HG03280 (cell line): ENCODE results near the gene VSTM2B.

ENCODE experiments used
- ATAC-seq: cut with Tn5 transposase; IDR thresholded peaks from one replicate; pipeline ENCODE4 v1.9.1; 2021; ENCODE audit warnings: mild to moderate bottlenecking, moderate library complexity; ENCODE audit not compliant: unreplicated experiment

VSTM2B gene

GRCh38 chr19:29587059-29587458 lies 61.3 kb downstream of the VSTM2B start:
- ATAC-seq, result no peak

DNA sequence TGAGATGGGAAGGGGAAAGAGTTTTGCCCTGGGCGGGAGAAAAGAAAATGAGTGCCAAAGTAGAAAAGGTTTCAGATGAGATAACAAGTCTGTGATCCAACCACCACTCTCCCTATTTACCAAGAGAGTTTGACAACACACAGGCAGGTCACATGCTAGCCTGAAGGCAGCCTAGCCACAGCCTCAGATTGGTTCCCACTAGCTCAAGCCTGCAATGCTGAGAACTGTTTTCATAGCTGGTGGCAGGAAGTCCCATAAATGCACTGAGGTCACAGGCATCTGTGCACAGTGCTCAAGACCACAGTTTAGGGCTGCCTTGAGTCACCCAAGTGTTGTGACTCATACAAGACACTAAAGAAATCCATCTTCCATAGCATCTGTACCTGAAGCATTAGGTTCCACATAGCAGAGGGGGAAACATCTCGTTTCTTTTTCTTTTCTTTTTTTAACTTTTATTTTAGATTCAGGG lies 61.8 kb downstream of the VSTM2B start:
- ATAC-seq, result peak; percentile 82

DNA sequence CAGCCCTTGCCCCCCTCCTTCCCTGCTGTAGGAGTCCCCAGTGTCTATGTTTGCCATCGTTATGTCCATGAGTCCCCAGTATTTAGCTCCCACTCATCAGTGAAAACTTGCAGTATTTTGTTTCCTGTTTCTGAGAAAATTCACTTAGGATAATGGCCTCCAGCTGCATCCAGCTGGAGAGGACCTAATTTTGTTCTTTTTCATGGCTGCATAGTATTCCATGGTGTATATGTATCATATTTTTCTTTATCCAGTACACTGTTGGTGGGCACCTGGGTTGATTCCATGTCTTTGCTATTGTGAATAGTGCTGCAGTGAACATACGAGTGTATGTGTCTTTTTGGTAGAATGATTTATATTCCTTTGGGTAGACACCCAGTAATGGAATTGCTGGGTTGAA lies 62.3 kb downstream of the VSTM2B start:
- no peak for ATAC-seq

- no peak for ATAC-seq
Observed at GRCh38 chr19:29590278-29590677, 64.5 kb downstream of the VSTM2B start.

GRCh38 chr19:29591670-29592069 lies 65.9 kb downstream of the VSTM2B start:
- ATAC-seq, result no peak

DNA sequence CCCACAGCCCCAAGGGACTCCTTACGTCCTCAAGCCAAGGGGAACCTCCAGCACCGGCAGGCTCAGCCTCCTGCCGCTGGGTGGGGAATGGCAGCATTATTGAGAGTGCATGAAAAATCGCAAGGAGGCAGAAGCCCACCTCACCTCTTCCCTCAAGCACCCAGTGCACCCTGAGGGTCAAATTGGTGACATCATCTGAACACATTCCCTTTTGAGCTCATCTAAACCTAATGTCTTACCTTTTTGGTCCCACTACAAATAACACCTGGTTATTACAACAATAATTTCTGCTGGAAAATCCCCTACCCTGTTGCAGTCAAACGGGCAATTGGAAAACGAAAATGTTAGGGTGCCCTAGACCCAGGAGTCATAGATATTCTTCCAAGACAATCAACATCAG lies 68.1 kb downstream of the VSTM2B start:
- no peak for ATAC-seq

DNA sequence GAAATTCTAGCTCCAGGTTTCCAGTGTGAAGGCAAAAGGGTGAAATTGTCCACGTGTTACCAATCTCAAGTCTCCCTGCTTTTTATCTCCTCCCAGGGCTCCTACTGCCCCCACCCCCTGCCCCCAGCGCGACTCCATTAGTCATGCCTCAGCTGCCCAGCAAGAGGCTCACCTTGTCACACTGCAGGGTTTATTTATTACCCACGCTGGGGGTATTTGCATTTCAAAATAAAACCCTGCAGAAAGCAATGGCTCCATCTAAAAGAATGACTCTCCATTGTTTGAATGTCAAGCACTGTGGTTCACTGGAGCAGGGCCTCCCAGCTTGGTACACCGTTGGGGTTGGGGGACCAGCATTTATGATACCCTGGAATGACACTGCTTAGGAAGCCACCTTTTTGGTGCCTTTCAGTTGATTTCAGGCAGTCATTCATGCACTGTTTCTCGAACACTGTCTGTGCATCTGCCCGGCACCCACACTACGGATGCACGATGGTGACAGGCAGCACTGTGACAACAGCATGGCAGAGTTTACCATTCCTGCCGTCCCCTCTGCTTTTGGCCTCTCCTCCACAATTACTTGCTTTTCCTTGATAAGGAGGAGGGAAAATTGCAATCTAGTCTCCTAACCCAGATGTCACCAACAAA lies 70.4 kb downstream of the VSTM2B start:
- no peak for ATAC-seq

DNA sequence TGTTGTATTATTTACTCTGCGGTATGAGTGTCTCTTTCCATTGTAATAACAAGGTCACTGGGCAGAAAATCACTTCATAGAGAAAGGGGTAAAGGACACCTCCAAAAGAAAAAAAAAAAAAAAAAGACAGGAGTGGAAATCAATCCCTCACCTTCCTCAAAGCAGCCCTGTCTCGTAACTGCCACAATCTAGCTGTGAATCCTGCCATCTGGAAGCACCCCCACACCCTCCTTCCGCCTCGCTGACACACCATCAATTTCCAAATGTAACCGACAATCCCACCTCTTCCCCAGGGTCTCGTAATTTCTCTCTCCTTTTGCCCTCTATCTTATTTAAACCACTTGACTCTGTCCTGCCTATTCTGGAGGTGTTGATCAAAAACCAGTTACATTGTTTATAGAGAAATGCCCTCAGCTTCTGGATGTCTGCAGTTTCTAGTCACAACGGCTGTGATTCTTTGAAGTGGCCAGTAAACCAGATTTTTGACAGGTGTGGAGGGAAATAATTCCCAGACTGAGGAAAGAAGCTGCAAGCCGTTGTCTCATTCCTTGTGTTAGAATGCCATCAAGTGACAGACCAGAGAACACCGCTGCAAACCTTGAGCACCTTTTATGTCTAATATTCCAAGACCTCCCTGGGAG lies 71.2 kb downstream of the VSTM2B start:
- ATAC-seq, result no peak

GRCh38 chr19:29598036-29598435 lies 72.2 kb downstream of the VSTM2B start:
- ATAC-seq, result no peak

DNA sequence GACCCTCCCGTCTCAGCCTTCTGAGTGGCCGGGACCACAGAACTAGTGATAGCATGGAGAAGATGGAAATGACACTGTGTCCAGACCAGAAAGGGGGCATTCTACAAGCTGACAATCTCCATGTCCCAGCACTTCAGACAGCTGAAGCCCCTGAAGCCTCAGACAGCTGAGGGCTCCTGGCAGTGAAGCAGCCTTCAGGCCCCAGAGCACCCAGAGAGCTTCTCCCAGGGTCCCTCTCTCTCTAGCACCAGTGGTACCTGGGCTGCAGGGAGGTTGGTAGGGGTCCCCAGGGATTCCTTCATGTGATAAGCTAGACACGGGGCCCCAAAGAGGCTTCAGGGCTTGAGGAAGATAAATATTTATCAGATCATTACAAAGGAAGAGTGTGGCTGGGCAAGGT lies 72.7 kb downstream of the VSTM2B start:
- ATAC-seq, result no peak

DNA sequence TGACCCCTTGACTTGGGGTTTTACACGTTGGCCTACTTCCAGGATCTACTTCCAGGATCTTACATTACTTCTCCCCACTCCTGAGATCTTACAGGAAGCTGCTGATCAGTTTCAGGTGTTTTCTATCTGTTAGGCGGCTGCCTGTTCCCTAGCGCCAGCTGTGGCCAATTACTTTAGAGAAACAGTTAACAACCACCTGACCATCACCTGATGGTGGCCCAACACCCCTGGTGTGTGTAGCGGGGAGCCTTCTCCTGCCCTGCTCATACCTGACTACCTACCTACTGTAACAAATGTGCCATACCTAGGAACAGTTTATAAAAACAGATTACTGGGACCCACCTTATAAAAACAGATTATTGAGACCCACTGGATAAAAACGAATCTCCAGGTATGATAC lies 77.5 kb downstream of the VSTM2B start:
- ATAC-seq, result no peak

GRCh38 chr19:29605653-29606419 lies 80.0 kb downstream of the VSTM2B start, which contains the start of gene POP4:
Gene POP4 (plus strand): TSS chr19:29606283. CDS start chr19:29606319, 36 bp downstream.
- peak; percentile 68 for ATAC-seq

GRCh38 chr19:29606420-29606747 lies 80.6 kb downstream of the VSTM2B start:
- ATAC-seq, result peak; percentile 19

DNA sequence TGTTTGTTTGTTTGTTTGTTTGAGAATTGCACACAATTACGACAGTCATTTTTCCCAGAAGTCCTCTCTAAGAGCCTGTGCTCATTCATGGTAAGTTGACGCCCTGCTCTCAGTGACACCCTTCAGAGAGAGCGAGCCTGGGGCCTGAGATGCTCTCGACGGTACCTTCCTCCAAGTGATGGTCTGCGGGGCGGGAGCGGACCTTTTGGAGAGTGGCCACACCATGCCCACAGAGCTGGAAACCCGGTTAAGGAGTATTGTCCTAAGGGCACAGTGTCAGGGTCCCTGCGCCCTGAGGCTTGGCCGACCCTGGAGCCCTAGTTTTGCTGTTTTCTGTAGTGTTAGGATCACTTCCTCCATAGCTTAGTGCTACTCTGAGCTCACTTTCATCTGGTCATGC lies 83.8 kb downstream of the VSTM2B start:
- no peak for ATAC-seq

GRCh38 chr19:29610213-29610573 lies 84.4 kb downstream of the VSTM2B start:
- ATAC-seq, result no peak

- ATAC-seq, result peak; percentile 76
Observed at GRCh38 chr19:29610574-29611271, 84.9 kb downstream of the VSTM2B start.

- no peak for ATAC-seq
Observed at GRCh38 chr19:29612121-29612520, 86.3 kb downstream of the VSTM2B start.

DNA sequence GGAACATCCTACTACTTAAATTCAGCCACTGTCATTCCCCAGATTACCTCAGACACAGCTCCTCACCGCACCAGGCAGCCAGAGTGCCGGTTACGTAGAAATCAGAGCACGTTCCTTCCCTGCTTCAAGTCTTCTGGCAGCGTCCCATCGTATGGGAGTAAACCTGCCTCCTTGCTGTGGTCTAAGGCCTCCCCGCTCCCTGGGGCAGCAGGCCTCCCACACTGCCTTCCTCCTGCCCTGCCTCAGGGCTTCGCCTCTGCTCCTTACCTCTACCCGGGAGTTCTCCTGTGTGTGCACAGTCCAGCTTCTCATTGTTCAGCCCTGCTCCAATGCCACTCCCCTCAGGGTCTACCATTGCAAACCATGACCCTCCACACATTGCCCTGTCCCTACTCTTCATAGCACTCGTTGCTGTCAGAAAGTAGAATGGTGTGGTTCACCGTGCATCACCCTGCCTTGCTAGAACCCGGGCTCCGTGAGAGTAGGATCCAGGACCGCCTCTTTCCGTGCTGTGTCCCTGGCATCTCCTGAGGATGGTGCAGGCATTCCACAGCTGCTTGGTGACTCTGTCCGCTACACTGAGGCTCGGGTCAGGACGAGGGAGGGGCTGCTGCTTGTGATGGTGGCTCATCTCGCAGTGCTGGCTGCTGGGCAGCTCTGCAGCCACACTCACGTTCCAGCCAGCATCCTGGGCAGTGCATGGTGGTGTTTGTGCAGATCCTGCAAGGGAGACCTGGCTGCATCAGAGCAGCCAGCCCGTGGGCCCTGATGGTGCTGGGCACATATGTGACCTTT lies 87.2 kb downstream of the VSTM2B start:
- ATAC-seq, result no peak

GRCh38 chr19:29614046-29614445 lies 88.3 kb downstream of the VSTM2B start:
- no peak for ATAC-seq
